ENCODE results near the gene CTXND1.

DNA sequence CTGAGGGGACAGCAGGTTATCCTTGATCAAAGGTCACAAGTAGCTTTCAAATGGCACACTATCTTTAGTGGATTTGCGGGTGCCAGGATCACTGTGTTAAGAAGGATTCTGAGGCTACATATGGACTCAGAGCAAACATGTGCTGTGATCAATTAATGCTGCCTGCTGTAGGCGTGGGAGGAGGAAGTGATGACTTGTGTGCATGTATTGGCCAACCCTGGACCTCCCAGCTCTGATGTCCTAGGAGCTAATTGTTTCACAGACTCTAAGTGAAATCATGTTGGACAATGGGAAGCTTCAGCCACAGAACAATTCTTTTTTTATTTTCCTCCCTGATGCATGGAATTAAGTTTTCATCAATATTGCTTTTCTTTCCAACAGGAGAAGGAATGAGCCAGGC lies 74.9 kb downstream of the CTXND1 start:
- TF ChIP-seq CTCF (conservative IDR thresholded peaks at IDR 0.05; ENCODE audit: low read length): no peak
- no peak for TF ChIP-seq EZH2phosphoT487 (IDR thresholded peaks at IDR 0.05; ENCODE audit: borderline replicate concordance, low read depth, low read length)

Measured in OCI-LY7 (cell line).